HG02981 (cell line): Measurements from ENCODE around the gene MS4A6E.
"Not testable (repeated sequence)": the region's sequence is repeated elsewhere in the genome, so short reads cannot be mapped to it uniquely, and the experiment has no call there.

Experiments
- ATAC-seq: cut with Tn5 transposase; IDR thresholded peaks from one replicate; pipeline ENCODE4 v1.9.1; 2021; ENCODE audit warnings: mild to moderate bottlenecking, moderate library complexity; ENCODE audit not compliant: unreplicated experiment

The MS4A6E gene

DNA sequence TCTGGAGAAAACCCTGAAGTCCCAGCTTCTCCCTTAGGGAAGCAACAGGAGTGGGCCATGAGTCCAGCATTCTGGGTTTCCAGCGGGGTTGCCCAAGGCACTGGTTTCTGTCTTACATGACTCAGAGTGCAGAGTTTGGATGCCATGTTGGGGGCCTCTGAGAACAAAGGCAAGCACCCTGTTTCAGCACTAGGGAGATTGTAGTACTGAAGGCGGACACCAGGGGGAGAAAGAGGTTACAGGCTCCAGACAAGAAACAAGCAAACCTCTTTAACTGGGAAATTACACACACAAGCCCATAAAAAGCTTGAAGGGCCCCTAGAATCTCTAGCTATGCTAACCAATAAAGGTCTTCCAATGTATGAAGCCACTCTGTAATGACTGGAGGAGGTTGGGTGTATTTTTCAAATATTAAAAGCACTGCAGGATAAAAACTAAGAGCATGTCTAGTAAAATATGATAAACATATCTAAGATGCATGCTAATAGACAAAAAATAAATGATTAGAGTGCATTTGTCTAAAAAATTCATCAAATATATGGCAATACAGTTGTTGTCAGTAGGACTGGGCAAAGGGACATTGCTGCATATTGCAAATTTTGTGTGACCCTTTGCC, 7.1 kb downstream of the MS4A6E start:
- peak; percentile 62 for ATAC-seq

DNA sequence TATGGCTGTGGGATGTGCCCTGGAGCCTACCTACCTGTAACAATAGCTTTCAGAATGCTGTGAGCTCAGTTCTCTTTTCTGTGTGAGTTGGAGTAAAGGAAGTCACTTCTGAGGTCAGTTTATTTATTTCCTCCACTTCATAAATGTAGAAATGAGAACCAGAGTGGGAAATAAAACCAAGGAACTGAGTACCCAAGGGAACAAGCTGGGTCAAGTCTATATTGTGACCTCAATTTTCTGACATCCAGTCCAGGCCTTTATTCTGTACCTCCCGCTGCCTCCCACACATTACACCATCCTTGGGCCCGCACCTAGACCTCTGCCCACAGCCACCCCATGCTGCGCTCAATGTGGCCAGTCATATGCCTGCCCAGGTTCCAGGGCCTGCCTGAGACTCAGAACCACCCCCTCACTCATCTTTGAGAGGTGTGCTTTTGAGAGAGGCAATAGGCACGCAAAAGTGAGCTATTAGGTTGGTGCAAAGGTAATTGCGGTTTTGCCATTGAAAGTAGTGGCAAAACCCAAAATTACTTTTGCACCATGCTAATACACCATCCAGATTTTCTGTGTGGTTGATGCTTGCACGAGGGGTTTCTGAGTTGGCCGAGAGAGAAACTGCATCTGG, 9.8 kb downstream of the MS4A6E start:
- ATAC-seq = no peak

DNA sequence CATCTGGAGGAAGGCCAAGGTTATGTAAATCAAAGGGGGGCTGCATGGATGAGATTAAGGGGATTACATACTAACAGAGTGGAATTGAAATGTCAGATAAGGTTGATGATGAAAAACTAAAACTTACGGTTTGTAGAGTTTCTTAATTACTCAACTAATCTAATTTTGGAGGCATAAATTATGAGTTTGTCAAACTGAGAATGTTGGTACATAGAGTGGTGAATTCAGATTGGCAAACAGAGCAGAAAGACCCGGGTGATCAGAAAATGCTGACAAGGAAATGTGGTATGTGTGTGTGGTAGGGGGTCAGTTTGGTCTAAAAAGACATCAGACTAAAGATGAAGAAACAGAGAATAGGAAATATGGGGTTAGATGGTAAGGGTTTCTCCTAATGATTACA, 11.0 kb downstream of the MS4A6E start:
- no peak for ATAC-seq

DNA sequence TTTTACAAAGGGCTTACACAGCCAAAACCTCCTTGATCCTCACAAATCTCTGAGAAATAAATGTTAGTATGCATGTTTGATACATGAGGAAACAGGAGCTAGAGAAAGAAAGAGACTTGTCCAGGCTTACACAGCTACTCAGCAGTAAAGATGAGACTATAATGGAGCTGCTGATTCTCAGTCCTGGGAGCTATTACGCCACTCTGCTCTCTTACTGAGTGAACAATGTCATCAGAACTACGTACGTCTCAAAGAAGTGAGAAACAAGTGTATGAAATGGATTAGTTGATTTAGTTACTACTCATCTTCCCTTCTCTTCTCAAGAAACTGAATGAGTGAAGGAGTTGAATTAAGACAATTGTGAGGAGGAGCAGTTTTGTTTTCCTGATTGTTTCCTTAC, 12.3 kb downstream of the MS4A6E start:
- no peak for ATAC-seq

DNA sequence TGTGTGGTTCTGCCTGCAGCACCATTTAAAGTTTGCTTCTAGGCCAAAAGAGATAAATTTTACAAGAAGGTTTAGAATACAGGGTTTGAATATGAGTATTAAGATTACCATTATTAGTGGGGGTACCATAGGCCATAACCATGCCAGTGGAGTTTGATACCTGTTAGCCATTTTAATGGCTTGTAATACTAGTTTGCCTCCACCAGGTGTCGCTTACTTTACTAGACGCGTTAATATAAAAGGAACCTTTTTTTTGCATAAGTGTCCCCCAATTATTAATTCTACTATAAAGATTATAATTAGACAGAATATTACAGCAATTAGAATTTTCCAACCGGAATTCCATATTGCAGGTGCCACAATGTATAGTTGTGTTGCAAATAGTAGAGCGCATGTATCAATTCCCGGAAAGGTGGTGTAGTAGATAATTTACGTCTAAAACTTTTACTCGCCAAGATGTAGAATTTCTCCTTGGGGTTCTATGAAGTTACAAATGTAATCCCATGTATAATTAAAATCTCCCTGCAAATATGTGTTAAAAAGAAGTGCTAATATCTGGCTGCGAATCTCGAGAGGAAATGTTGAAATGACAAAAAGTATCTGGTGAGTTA, 16.1 kb downstream of the MS4A6E start:
- no peak for ATAC-seq

DNA sequence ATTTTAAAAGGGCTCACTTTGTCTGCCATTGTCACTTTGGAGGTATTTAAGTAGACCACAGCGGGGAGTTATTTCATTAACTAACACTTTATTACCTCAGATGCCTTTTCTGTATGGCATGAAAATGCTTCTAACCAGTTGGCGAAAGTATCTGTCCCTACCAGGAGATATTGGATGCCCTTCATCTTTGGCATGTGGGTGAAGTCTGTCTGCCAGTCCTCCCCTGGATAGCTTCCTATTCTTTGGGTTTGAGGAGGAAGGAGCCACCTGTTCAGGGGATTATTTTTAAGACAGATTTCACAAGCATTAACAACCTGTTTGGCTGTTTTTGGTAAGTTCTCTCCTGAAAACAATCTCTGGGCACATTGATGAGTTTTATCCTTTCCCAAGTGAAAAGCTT, 17.1 kb downstream of the MS4A6E start:
- ATAC-seq = no peak

DNA sequence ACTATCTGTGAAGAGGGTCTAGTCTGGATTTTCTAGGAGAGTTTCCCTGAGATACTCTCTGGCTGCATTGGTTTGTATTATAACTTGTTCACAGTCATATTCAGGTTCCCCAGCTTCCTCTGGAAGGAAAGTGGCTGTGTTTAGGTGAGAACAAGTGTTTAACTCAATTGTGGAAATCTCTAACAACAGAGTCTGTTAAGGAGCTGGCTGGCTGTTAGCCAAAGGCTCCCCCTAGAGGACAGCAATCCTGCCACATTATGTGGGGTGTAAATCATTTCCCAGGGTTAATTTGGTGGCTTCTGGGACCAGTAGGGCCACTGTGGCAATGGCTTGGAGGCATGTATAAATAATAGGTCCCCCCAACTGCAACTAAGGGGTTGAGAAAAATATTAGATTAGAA, 18.4 kb downstream of the MS4A6E start:
- no peak for ATAC-seq

DNA sequence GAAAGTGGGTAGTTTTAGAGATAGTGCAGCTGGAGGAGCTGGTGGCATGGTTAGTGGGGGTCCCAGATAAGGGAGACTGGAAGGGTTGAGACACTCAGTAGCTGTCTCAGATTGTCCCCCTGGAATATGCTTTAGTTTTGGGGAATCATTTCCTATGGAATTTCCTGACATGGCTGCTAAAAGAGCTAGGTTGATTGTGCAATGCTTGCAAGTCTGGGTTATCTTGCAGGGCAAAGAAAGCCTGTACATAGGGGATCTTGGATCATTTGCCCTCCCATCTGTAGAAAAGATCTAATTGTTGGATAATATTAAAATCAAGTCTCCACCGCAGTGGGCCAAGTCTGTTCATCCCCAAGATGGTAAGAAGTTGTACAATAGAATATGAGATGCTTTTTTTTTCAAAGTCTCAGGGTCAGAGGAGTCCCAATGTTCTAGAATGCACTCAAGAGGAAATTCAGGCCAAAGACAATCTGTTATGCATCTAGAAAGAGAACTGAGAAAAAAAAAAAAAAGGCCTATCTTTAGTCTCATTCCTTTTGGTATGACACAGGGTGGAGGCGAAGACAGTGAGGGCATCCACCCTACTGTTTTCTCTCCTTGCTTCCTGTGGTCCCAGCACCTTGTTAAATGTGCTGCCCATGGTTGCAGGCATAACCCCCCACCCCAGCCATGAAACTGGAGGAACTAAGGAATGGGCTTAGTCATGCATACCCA, 20.2 kb downstream of the MS4A6E start:
- ATAC-seq = no peak

DNA sequence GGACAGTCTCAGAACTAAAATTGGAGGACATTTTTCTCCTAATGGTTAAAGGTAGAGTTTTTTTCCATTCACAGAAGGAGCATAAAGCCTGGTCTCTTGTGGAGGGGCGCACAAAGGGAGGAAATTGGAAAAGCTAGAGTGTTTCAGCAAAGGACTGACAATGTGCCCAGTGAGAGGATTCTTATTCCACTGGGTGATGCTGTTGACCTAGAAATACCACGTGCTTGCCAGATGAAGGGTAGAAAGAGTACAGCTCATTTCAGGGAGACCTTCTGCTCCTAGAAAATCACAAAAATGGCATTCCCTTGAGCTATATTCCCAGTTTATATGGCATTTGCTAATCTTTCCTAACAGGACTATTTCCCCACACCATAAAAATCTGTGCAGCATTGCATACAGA, 21.1 kb downstream of the MS4A6E start:
- ATAC-seq = no peak

DNA sequence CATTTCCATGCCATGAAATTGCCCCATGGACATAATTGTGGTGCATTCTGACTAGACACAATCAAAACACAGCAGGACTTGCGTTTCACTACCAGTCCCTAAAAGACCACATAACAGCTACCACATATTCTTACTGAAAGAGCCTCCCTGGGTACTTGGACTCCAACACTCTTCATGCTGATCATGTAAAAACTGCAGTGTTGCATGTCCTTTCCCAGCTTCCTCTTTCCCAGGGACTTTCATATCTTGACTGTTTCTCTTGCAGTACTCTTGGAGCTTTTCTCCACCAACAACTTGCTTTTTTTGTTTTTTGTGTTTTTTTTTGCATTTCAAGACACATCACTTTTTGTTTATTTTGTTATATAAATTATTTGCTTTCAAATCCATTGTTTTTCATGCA, 22.9 kb downstream of the MS4A6E start:
- no peak for ATAC-seq

DNA sequence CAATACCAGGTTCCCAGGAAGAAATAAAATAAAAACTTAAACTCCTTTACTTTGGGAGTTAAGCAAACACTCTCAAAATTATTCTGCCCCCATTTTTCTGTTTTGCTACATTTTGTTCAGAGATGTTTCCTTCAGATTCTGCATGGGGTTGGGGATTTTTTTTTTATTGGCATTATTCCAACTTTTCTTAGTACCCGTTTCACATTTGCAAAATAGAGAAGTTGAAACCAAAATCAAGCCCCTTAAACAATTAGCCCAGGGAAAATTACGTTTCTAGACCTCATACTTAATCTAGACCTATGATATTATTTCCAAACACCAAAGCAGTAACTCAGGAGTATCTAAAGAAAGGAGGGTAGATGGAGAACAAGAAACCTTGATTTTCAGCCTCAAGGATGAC, 30.7 kb downstream of the MS4A6E start:
- no peak for ATAC-seq

DNA sequence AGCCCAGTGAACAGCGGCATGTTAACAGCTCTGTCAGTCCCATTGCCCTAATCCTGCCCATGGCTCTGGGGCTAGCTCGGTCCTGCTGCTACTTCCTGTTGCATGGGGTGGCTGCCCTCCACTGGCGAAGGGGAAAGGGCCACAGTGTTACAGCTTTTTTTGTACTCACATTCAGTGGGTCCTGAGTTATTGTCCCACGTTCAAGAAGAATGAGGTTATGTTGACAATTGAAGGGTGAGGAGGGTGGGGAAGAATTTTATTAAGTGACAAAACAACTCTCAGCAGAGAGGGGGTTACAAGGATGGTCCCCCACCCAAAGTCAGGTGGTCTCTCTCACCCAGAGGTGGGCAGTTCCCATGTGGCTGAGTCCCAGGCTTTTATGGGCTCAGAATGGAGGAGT, 33.6 kb downstream of the MS4A6E start:
- no peak for ATAC-seq

DNA sequence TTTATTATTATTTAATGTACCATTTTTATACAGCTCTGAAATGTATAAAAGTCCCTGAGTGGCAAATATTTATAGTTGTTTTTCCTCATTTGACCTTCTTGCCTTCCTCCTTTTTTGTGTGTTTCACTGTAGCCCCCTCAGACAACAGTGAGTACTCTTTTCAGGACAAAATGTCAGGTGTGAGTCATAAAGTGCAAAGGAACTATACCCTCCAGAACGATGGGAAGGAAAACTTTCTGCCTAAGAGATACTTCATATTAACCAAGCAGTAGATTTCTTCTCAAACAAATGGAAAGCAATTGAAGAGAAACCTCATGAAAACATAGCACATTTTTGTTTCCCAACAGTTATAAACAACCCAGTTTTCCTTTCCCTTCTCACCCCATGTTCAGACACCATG, 35.2 kb downstream of the MS4A6E start:
- ATAC-seq = no peak

DNA sequence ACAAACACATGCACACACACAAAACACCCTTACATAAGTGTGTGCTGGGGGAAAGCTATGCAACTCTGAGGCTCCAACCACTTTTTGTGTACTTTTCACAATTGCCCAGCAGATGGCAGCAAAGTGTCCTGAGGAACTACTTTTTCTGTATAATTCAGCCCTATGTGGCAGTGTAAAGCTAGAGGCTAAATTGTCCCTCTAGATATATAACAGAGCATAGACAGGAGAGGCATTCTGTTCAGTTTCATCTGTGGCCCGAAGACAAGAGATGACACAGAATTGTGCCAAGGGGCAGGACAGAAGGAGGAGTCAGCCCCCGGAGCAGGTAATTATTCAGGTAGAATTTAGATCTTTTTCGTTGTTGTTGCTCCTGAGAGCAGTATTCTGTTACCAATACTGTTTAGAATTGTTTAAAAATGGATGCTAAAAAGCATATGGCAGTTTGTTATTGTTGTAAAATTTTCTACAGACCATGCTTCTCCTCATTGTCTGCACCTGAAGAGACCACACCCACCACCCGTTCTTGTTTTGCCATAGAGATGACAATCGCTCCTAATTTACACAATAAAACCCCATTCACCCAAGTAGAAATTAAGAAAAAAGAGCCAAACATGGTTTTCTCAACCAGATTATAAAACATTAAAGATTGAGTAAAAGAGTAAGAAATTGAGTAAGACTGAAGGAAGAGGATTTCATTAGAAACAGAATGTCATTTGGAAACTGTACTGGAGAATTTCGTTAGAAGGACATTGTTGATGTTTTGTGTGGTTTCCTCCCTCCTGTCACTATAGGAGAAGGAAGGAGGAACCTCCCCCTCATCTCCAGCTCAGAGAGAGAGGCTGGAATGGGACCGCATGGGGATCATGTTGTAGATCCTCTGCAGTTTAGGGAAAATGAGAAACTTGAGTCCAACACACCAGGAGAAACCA, 36.8 kb downstream of the MS4A6E start:
- peak; percentile 55 for ATAC-seq

DNA sequence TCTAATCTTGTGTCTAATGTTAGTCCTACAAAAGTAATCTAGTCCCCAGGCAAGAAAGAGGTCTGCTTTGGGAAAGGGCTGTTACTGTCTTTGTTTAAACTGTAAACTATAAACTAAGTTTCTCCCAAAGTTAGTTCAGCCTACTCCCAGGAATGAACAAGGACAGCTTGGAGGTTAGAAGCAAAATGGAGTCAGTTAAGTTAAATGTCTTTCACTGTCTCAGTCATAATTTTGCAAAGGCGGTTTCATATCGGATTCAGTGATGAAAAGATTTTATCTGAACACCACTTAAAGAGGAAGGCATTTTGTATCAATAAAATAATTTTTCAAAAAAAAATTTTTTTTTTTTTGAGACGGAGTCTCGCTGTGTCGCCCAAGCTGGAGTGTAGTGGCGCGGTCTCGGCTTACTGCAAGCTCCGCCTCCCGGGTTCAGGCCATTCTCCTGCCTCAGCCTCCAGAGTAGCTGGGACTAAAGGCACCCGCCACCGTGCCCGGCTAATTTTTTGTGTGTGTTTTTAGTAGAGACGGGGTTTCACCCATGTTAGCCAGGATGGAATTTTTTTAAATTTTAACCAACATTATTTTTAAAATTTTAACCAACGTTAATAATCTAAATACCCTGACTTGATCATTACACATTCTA, 39.3 kb downstream of the MS4A6E start:
- not testable (repeated sequence) for ATAC-seq

DNA sequence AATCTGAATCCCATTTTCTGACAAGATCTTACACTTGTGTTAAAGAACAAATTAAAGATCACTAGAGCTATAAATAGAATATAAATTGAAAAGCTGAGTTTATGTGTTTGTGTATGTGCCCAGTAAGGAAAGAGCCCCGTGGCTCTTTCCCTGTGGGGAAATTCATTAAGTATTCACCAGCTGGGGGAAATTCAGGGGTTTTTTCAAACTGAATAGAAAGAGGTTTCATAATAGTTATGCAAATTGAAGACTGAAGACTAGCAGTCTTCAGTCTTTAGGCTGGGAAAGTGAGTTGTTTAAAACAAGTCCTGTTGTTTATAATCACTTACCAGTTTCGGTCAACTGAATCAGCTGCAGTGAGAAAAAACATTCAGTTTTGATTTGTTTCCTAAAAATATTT, 40.0 kb downstream of the MS4A6E start:
- peak; percentile 81 for ATAC-seq

DNA sequence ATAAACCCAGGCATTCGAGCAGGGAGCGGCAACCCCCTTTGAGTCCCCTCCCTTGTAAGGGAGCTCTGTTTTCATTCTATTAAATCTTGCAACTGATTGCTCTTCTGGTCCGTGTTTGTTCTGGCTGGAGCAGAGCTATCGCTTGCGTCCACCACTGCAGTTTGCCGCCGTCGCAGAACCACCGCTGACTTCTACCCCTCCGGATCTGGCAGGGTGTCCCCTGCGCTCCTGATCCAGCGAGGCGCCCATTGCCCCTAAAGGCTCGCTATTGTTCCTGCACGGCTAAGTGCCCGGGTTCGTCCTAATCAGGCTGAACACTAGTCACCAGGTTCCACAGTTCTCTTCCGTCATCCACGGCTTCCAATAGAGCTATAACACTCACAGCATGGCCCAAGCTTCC, 40.8 kb downstream of the MS4A6E start:
- no peak for ATAC-seq

DNA sequence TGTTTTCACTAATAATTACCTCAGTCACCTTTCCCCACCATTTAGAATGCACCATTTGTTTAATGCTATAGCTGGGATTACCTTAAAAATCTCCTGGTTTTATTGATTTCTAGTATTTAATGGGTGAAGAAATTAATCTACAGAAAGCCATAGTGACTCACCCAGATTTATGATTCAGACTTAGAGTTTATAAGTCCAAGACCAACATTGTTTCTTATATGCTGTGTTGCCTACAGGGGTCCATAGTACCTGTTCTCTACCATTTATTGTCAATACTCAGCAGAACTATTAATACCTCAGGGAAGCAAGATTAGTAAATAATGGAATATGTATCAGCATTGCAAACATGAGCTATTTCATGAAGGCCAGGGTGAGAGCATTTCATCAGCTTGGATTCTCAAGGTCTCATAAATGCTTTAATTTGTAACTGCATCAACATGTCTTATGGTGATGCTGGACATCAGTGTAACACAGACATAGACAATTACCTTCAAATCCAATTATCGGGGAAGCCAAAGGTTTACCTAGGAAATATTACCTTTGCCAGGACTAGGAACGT, 43.3 kb downstream of the MS4A6E start:
- ATAC-seq = no peak

DNA sequence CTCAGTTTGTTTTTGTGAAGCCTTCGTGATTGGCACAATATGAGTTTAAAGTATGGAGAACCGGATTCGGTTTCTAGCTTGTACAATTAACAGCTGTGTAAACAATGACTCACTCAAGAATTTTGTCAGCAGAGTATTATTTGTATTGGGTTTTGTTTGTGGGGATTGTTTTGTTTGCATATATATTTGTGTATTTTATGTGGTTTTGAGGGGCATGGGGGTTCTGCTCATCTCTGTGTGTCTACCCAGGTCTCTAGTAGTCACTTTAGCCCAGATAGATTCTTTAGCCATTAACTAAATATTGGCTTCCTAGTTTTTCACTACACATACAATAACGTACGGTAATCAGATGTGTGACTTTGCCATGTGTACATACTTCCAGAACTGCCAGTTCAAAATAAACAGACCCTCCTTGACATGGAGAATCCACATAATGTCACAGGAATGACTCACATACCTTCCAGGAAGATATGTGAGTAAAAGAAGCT, 43.8 kb downstream of the MS4A6E start:
- no peak for ATAC-seq

DNA sequence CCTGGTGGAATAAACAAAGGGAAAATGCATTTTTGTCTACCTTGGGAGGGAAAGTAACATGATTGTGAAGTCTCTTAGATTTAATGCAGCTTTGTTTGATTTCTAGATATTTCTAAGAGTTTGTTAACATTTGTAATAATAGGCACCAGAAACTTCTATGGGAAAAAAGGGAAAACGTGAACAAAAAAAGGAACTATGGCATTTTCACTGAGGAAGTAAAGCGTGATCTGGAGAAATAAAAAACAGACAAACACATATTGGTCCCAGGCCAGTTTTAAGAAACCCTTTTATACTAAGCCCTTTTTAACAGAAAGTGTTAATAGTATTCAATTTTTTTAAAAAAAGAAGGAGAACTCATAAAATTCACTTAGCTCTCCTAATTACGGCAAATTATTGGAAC, 44.3 kb downstream of the MS4A6E start:
- ATAC-seq = no peak
